Smooth muscle cell of the brain vasculature (primary cell): ENCODE results near the gene SLC17A9.

ENCODE experiments used
- DNase-seq: peaks from one replicate; pipeline ENCODE4 v3.0.0-alpha.2; 2012; ENCODE audit warnings: low read depth, low spot score

The SLC17A9 gene

DNA sequence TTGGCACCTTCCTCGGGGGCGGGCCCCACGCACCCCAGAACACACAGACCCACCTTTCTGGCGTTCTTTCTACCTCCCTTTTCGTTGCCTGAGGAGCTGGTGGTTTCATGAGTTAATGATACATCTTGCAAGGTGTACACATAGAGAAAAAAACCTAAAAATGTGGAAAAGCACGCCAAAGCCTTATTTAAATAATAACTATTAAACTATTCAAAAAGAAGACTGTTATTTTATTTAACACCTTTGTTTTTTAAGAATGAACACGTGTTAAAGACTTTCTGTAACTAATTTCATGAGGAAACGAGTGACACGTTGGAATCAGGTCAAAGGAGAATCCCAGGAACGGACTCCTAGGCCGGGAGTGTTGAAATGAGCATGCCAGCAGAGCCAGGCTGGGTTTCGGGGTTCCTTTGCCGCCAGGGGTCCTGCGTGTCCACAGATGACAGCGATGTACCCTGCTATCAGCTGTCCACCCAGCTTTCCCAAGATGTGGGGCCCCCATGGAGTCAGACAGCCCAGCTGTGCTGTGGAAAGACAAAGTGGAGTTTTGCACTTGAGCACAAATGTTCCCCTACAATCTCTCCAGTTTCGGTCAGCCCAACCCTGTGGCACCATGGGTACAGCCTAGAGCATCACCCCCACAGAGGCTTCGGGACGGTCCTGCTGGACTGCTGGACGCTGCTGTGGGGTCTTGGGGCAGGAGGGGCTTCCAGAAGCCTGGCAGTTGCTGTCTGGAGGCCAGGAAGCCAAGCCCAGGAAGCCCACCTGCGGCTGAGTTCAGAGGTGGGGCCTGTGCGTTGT, 16.1 kb downstream of the SLC17A9 start:
- DNase-seq: no peak

DNA sequence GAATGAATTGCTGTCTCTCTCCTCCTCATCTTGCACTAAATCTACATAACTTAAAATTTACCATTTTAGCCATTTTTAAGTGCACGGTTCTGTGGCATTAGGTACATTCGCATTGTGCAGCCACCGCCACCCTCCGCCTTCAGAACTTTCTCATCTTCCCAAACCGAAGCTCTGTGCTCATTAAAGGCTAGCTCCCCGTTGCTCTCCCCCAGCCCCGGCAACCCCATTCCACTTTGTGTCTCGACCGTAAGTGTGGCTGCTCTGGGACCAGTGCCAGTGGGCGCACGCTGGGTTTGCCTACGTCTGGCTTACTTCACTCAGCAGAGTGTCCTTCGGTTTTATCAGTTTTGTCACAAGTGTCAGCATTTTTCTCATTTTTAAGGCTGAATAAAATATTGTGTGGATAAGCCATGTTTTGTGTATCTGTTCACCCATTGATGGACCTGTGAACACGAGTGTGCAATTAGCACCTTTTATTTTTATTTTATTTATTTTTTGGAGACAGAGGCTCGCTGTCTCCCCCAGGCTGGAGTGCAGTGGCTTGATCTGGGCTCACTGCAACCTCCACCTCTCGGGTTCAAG, 16.8 kb downstream of the SLC17A9 start:
- DNase-seq: no peak

DNA sequence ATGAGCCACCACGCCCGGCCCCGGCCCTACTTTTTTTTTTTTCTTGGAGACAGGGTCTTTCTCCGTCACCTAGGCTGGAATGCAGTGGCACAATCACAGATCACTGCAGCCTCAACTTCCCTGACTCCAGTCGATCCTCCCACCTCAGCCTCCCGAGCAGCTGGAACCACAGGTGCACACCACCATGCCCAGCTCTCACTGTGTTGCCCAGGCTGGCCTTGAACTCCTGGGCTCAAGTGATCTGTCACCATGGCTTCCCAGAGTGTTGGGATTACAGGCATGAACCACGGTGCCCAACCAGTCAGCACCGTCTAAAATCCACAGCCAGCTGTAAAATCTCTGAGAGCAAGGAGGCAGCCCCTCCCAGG, 17.4 kb downstream of the SLC17A9 start:
- DNase-seq: no peak

DNA sequence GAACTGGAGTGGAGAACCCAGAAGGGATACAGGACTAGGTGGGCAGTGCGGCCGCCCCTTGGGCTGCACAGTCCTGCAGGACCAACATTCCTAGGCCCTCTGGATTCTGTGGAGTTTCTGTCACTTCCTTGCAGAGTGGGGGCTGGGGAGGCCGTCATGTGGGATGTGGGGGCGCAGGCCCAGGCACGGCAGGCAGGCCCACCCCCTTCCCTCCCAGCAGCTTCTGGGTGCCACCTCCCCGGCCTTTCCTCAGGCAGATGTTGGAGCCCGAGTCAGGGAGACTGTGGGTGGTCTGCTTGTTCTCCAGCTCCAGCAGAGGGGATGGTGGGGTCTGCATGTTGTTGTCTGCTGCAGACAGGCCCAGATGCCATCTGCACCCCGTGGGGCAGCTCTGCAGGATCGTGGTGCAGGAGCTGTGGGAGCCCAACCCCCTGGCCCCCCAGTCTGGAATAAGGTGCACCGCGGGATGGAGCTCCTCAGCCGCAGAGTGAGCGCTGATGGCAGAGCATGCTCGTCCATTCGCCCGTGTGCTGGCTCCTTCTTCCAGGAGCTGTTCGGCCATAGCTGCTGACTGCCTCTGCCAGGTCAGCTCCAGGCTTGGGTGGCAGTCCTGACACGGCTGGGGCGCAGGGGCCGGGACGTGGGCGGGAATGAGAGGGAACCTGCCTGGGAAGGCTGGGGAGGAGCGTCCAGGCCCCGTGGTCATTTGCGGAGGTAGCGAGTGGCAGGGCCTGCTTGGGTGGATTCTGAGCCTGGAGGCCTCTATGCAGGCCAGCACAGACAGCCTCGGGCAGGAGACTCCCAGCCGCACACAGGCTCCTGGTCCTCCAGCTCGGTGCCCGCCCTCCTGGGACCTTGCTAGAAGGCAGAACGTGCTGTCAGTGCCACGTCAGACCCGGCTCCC, 18.1 kb downstream of the SLC17A9 start:
- DNase-seq: no peak

DNA sequence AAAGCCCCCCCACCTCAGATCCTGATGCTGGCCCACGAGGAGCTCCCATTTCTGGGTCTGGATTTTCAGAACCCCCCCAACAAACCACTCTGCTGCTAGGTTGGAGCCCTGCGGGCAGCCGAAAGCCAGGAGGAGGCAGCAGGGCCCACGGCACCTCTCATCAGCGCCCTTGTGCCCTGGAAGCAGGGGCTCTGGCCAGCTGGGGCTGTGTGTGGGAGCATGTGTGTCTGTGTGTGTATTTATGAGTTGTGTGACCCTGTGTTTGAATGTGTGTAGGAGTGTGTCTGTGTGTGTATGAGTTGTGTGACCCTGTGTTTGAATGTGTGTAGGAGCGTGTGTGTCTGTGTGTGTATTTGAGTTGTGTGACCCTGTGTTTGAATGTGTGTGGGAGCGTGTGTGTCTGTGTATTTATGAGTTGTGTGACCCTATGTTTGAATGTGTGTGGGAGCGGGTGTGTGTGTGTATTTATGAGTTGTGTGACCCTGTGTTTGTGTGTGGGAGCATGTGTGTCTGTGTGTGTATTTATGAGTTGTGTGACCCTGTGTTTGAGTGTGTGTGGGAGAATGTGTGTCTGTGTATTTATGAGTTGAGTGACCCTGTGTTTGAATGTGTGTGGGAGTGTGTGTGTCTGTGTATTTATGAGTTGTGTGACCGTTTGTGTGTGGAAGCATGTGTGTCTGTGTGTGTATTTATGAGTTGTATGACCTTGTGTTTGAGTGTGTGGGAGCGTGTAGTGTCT, 18.9 kb downstream of the SLC17A9 start:
- no peak for DNase-seq

DNA sequence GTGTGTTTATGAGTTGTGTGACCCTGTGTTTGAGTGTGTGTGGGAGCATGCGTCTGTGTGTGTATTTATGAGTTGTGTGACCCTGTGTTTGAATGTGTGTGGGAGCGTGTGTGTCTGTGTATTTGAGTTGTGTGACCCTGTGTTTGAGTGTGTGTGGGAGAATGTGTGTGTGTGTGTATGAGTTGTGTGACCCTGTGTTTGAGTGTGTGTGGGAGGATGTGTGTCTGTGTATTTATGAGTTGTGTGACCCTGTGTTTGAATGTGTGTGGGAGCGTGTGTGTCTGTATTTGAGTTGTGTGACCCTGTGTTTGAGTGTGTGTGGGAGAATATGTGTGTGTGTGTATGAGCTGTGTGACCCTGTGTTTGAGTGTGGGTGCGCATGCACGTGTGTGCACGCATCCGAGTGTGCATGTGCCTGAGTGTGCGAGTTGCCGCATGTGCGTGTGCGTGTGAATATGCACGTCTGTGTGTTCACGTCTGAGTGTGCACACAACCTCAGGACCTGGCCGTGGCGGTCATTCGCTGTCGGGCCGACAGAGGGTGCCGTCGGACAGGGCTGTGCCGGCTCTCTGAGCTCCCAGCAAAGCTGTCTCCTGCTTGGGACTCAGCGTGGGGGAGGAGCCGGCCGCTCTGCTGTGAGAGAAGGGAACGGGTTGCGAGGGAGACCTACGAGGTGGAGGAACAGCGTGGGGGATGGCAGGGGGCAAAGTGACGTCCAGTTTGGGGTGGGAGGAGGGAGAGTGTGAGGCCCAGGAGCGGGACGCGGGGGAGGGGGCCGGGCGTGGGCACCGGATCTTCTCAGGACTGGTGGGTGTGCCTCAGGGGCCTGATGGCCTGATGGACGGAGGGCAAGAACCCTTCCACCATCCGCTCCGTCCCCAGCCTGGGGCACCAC, 19.7 kb downstream of the SLC17A9 start:
- peak; percentile 33 for DNase-seq

DNA sequence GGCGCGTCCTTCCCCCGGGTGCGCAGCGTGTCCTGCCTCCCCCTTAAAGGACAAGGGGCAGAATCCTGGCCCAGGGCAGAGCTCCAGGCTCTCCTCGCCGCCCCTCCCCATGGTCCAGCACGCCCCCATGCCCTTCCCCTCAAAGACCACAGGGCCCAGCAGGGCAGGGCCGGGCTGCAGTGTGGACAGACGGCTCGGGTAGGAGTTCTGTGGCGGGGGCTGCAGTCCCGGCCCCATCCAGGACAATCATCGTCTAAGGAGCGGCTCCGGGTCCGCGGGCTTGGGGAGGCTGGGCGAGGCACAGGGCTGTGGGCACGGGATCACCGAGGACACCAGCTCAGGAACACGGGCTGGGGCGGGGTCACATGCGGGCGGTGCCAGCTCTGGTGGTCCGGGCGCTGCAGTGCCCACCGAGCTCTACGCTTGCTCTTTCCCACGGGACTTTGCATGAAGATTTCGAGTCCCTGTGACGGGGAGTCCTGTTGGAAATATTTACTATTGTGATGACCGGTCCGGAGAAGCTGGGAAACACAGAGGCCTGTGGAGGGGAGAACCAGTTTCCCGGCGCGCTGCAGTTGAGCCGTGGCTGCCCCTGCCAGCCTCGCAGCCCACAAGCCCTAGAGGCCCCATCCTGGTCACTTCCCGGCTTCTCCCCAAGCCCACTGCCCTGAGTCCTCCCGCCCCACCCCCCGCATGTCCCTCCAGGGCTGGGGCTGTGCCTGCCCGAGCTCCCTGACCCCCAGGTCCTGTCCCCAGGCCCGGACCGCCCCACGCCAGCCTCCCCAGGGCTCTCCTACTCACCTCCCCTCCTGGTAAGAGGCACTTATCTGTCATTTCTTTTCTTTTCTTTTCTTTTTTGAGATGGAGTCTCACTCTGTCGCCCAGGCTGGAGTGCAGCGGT, 20.6 kb downstream of the SLC17A9 start:
- no peak for DNase-seq

DNA sequence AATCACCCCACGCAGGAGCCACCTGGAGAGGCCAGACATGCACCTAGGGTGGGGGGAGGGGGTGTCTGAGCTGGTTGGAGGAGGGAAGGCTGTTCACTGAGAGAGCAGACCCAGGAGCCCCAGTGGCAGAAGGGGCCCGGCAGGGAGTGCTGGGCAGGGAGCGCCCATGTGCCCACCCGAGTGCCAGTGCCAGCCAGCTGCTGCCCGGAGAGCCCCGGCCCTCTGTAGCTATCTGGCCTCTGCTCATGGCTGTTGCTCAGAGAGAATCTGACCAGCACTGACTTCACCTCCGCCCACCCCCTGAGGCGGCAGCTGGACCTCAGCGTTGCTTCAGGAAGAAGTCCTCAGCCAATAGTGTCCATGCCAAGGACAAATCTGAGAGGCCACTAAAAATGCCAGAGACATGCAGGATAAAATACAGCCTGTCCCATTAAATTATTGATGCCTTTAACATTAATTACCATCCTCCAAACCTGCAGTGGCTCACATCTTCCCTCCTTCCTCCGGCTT, 22.8 kb downstream of the SLC17A9 start:
- no peak for DNase-seq

DNA sequence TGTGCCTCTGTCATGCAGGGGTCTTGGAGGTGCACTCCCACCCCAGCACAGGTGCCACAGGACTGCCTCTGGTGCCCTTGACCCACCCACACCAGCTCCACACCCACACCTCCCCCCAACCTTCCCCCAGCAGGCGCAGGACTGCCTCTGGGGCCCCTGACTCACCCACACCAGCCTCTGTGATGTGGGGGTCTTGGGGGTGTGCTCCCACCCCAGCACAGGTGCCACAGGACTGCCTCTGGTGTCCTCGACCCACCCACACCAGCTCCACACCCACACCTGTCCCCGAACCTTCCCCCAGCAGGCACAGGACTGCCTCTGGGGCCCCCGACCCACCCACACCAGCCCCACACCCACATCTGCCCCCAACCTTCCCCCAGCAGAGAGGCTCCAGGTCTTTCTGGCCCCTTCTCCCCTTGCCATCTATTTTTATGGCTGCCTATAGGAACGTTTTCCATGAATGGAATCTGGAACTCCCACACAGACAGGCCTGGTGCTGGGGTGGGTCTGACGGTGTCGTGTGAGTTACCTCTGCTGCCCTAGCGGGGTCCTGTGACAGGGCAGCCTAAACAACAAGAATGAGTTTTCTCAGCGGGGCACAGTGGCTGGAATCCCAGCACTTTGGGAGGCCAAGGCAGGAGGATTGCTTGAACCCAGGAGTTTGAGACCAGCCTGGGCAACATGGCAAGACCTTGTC, 23.5 kb downstream of the SLC17A9 start:
- no peak for DNase-seq

DNA sequence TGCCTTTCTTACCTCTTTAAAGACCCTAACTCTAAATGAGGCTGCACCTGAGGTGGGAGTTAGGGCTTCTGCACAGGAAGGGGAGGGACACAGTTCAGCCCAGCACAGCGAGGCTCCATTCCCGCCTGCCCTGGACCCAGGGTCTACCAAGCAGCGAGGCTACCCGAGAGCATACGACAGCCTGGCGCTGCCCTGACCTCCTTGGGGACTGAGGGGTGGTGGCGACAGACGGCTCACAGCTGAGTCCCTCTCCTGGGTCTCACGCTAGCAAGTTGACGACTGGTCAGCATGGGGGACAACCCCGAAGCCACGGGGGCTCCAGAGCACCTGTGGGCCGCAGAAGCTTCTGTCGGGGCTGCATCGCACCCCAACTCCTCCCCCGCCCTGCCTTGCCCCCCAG, 24.4 kb downstream of the SLC17A9 start:
- DNase-seq: no peak

DNA sequence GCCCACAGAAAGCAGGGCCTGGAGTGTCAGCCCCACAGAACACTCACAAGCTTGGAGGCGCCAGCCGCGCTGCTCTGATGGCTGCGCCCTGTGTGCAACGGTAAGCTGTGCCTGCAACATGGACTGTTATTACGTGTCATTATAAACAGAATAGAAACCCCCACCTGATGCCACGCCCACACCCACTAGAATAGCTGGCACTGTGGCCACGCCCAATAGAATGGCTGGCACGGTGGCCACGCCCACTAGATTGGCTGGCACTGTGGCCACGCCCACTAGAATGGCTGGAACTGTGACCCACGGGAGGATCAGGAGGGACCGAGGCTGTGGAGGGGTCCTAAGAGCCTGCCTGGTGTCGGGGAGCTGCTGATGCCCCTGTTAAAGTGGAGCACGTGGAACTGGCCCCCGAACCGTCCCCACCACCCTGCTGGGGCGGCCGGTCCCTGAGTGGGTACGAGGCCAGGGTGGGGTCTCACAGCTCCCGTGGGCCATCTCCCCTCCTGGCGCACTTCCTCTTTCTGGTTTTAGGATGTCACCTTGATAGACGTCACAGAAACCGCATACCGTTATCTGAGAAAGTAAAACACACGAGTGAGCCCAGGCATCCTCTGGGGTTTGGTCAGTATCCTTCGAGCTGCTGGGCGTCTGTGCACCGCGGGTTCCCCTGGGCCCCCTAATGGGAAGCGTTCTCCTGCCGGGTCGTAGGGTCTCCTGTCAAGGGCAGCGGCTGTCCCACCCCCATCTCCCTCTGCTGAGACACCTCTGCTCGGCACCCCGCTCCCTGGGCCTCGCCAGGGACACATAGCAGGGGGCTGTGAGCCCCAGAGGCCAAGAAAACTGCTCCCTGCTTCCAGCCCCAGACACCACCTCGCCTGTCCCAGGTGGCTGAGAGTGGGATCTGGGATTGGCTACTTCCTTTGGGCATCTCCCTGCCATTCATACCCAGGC, 25.4 kb downstream of the SLC17A9 start:
- DNase-seq: no peak

DNA sequence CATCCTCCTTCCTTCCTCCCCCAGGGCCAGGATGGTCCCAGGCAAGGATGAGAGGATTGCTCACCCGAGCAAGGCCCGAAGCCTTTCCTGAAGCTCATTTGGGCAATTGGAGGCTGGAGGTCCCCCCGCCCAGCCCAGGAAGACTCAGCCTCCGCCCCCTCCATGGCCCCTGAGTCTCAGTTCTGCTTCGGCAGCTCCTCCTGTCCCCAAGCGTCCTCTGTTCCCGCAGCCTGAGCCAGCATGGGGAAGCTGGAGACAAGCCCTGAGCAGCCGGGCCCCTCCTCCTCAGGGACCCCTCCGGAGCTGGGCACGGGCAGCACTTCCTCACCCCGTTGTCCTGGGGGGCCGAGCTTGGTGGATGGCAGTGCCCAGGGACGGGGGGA, 26.0 kb downstream of the SLC17A9 start:
- DNase-seq: no peak

DNA sequence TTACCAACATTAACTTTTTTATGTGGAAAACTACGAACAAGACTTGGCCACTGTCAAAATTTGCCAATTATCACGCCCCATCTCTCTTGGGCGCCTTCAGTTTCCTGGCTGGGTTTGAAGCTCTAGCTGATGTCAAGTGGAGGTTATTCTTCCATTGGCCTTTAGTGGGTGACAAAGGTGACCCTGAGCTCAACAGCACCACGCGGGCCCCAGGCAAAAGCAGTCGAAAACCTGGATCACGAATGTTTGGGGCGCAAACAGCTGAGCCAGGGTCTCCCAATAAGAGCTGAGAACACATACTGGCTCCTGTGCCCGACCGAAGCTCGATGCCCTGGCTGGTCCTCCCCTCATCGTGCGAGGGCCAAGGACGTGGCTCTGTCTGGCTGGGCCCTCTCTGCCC, 26.8 kb downstream of the SLC17A9 start:
- no peak for DNase-seq

DNA sequence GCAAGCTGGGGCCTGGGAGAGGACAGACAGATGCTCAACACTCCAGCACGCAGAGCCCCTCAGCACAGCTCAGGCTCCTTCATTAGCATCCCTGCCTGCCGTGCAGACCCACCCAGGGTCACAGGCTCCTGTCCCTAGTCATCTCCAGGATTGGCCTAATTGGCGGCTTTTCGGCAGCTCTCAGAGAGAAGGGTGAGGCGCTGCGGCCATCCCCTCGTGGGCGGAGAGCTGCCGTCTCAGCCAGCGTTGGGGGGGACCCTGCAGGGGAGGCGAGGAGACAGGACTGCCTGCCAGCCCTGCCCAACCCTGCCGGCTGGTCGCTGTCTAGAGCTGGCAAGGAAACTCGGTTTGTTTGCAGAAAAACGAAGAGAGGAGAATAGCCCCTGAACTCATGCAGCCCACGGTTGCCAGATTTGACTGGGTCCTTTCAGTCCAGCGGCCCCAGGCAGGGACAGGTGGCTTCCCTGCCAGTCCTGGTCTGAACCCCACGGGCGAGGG, 27.4 kb downstream of the SLC17A9 start:
- no peak for DNase-seq

DNA sequence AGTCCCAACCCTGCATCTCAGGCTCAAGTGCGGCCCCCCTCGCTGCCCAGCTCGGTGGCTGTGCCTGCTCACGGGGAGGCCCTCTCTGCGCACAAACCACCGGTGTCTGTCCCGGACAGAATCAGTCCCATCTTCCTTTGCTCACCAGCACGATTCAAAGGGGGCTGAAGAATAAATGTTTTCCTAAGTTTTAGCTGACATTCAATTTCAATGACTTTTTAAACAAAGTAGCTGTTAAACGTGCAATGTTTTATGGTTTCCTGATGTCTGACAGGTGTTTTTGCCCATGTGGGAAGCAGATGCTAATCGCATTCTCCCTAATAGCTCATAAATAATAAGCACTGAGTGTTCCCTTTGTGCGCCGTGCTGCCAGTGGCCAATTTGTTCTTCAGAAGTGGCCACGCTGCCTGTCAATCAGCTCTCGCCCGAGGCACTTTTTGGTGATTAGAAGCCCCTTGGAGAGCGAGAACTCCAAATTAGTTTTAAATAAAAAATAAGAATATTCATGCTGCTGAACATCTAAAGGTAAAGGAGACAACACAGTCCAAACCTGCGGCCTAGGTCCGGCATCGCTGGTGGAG, 28.0 kb downstream of the SLC17A9 start:
- DNase-seq: no peak

DNA sequence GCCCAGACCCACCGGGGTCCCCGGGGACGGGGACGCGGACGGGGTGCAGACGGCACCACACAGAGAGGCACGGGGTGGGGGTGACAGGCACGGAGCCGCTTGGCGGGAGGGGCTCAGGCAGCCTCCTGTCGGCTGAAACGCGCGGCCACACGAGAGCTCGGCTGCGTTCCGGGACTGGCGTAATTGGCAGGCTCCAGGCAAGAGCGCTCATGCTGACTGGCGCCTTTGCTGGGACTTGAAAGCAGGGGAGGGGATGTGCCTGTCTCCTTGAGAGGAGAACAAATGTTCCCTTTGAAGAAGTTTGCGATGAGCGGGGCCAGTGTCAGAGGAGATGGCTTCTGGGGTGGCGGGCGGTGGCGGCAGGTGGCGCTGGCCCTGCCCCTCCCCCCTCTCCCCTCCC, 28.5 kb downstream of the SLC17A9 start:
- no peak for DNase-seq
